Tongue (tissue), 2 donors: ENCODE data around the gene MAN1A2. TPM values are rescaled to one million over a fixed set of nuclear protein-coding genes. Genes with fewer than 3 reads are reported as not detected.

Experiments
- DNase-seq: peaks from one replicate; pipeline ENCODE4 v3.0.0-alpha.2; 2015
- total RNA-seq: library from RNA; depleted of rRNA; stranded (reverse); fragments of >200 nt; gene quantifications from one replicate; pipeline ENCODE4 v1.2.3, GENCODE V29; 2014

Gene MAN1A2
- total RNA-seq, 1 donor from 2014 or later: 46.0 TPM

- DNase-seq: no peak
Observed at GRCh38 chr1:117561071-117561470, 193.8 kb downstream of the MAN1A2 start.

GRCh38 chr1:117561551-117561950, 194.3 kb downstream of the MAN1A2 start:
- DNase-seq: no peak

GRCh38 chr1:117562581-117563491, 195.6 kb downstream of the MAN1A2 start:
- DNase-seq: peak; percentile 37

GRCh38 chr1:117563492-117563875, 196.2 kb downstream of the MAN1A2 start:
- no peak for DNase-seq

- DNase-seq: no peak
Observed at GRCh38 chr1:117564227-117565075, 197.2 kb downstream of the MAN1A2 start.

GRCh38 chr1:117565076-117565556, 197.9 kb downstream of the MAN1A2 start:
- DNase-seq: no peak

GRCh38 chr1:117565745-117566455, 198.7 kb downstream of the MAN1A2 start:
- DNase-seq: no peak

GRCh38 chr1:117566556-117566955, 199.3 kb downstream of the MAN1A2 start:
- DNase-seq: no peak

- DNase-seq: no peak
Observed at GRCh38 chr1:117567435-117567834, 200.2 kb downstream of the MAN1A2 start.

GRCh38 chr1:117567976-117568375, 200.7 kb downstream of the MAN1A2 start:
- DNase-seq: no peak

- DNase-seq: no peak
Observed at GRCh38 chr1:117568999-117569398, 201.8 kb downstream of the MAN1A2 start.

- peak; percentile 80 for DNase-seq
Observed at GRCh38 chr1:117569856-117570255, 202.6 kb downstream of the MAN1A2 start.

GRCh38 chr1:117570988-117571409, 203.8 kb downstream of the MAN1A2 start:
- DNase-seq: no peak

- no peak for DNase-seq
Observed at GRCh38 chr1:117571496-117571895, 204.2 kb downstream of the MAN1A2 start.

- DNase-seq: no peak
Observed at GRCh38 chr1:117572546-117572945, 205.3 kb downstream of the MAN1A2 start.

GRCh38 chr1:117573386-117574023, 206.3 kb downstream of the MAN1A2 start:
- no peak for DNase-seq

GRCh38 chr1:117574161-117574835, 207.0 kb downstream of the MAN1A2 start:
- DNase-seq: no peak

- no peak for DNase-seq
Observed at GRCh38 chr1:117575586-117576225, 208.5 kb downstream of the MAN1A2 start.

GRCh38 chr1:117576236-117576635, 209.0 kb downstream of the MAN1A2 start:
- DNase-seq: no peak

GRCh38 chr1:117577191-117577885, 210.1 kb downstream of the MAN1A2 start:
- DNase-seq: no peak
